Adrenal gland (tissue), 5 donors: ENCODE results near the gene SMIM43.

Source experiments
- CTCF ChIP-seq, 6 experiments: fragments of 450-650 bp in 4 of 6; fragments of 200-600 bp in 2 of 6; sonication (generic) in 1 of 6; IDR thresholded peaks; 1 replicate in 5 of 6; 2 replicates in 1 of 6; pipeline versions ENCODE4 v1.5.1 to v1.8.0; 2016 to 2021; ENCODE audit warnings: antibody characterized with exemption in 6 of 6, mild to moderate bottlenecking in 2 of 6, moderate library complexity in 1 of 6
- POLR2A ChIP-seq, 2 donors: fragments of 450-650 bp; IDR thresholded peaks; one replicate each; pipeline ENCODE4 v1.6.1; 2017; ENCODE audit warnings: antibody characterized with exemption in 2 of 2, mild to moderate bottlenecking in 2 of 2, moderate library complexity in 1 of 2
- donor health status: DM: no; HTN: no; CAD: no.

GRCh38 chr4:121764303-121764701, 662 bp downstream of the SMIM43 start:
- TF ChIP-seq CTCF (IDR thresholded peaks at IDR 0.05) (no peak), POLR2A (IDR thresholded peaks at IDR 0.05) (no peak)
